H1 (cell line): ENCODE data around the gene STK36. TPM values are rescaled to one million over a fixed set of nuclear protein-coding genes. Genes with fewer than 3 reads are reported as not detected.
A peak's percentile ranks its signal among the peaks of the same experiment; 100 is the strongest.

Experiments
- CTCF ChIA-PET: fragments of 300-600 bp; sonication (Branson Sonifier 250); formaldehyde crosslinking; loops from one replicate; lab custom pipeline; 2021; ENCODE audit not compliant: partially characterized antibody; lab: Charles Lee
- POLR2A ChIA-PET: fragments of 300-600 bp; sonication (Branson Sonifier 250); formaldehyde crosslinking; loops from one replicate; lab custom pipeline; 2021; ENCODE audit warnings: inconsistent platforms; ENCODE audit not compliant: partially characterized antibody; lab: Charles Lee
- DNase-seq, 2 experiments: peaks; one replicate each; pipeline versions ENCODE4 v3.0.0 to v3.0.0-alpha.2; 2010 to 2022; ENCODE audit warnings: low spot score in 2 of 2, low read depth in 1 of 2, mixed read lengths in 1 of 2
- FAIRE-seq: peaks from 2 replicates; lab custom pipeline; 2011; peaks lifted over from hg19 to GRCh38; lab: Jason Lieb, UNC
- H2AFZ ChIP-seq: 2 replicates; pipeline ENCODE4 v1.8.1; 2012; ENCODE audit warnings: low read length, inconsistent platforms
- H2AK5ac ChIP-seq: 2 replicates; pipeline ENCODE4 v1.6.1; 2013; ENCODE audit warnings: low read depth, low read length
- H2BK120ac ChIP-seq: replicated peaks from 2 replicates; pipeline ENCODE3; 2013; ENCODE audit warnings: low read depth, low read length, inconsistent platforms
- H2BK12ac ChIP-seq: 2 replicates; pipeline ENCODE4 v1.6.1; 2013; ENCODE audit warnings: low read depth, low read length
- H2BK15ac ChIP-seq: 2 replicates; pipeline ENCODE4 v1.6.1; 2013; ENCODE audit warnings: low read length
- H2BK20ac ChIP-seq: 2 replicates; pipeline ENCODE4 v1.6.1; 2013; ENCODE audit warnings: low read length
- H2BK5ac ChIP-seq: 2 replicates; pipeline ENCODE4 v1.6.1; 2013; ENCODE audit warnings: low read depth, low read length
- H3K14ac ChIP-seq: 2 replicates; pipeline ENCODE4 v1.6.1; 2013; ENCODE audit warnings: inconsistent platforms; ENCODE audit not compliant: insufficient read length
- H3K18ac ChIP-seq: 2 replicates; pipeline ENCODE4 v1.6.1; 2013; ENCODE audit warnings: low read length; ENCODE audit errors: extremely low read depth
- H3K23ac ChIP-seq: 2 replicates; pipeline ENCODE4 v1.6.1; 2013; ENCODE audit warnings: inconsistent platforms; ENCODE audit not compliant: insufficient read length
- H3K23me2 ChIP-seq: 2 replicates; pipeline ENCODE4 v1.6.1; 2013; ENCODE audit warnings: low read depth, low read length
- H3K27ac ChIP-seq: 2 replicates; pipeline ENCODE4 v1.6.1; 2011; ENCODE audit warnings: low read depth, low read length, inconsistent platforms
- H3K27me3 ChIP-seq, 4 experiments: replicated peaks in 1 of 4; 1 replicate in 1 of 4; 2 replicates in 3 of 4; pipeline versions ENCODE4 v1.6.1 to v1.8.1; 2011 to 2013; ENCODE audit warnings: low read length in 3 of 4, mild to moderate bottlenecking in 3 of 4, inconsistent platforms in 2 of 4, mixed read lengths in 2 of 4, moderate library complexity in 1 of 4; ENCODE audit not compliant: control insufficient read depth in 3 of 4, insufficient read depth in 3 of 4; ENCODE audit errors: extremely low read depth in 1 of 4
- H3K36me3 ChIP-seq, 4 experiments: 2 replicates each; pipeline versions ENCODE4 v1.6.1 to v1.8.1; 2011 to 2013; ENCODE audit warnings: mild to moderate bottlenecking in 4 of 4, low read length in 3 of 4, moderate library complexity in 2 of 4, control low read depth in 1 of 4, inconsistent platforms in 1 of 4; ENCODE audit not compliant: insufficient read depth in 4 of 4, control insufficient read depth in 2 of 4
- H3K4ac ChIP-seq: replicated peaks from 2 replicates; pipeline ENCODE3; 2013; ENCODE audit warnings: low read length, low read depth, mixed read lengths, inconsistent platforms; ENCODE audit not compliant: insufficient read length
- H3K4me1 ChIP-seq, 4 experiments: replicated peaks in 1 of 4; 1 replicate in 1 of 4; 2 replicates in 3 of 4; pipeline versions ENCODE4 v1.6.1 to v1.8.1; 2011 to 2013; ENCODE audit warnings: low read length in 3 of 4, inconsistent platforms in 2 of 4, mixed read lengths in 1 of 4; ENCODE audit not compliant: insufficient read depth in 4 of 4, control insufficient read depth in 3 of 4
- H3K4me2 ChIP-seq, 2 experiments: 2 replicates each; pipeline versions ENCODE4 v1.6.1 to v1.8.1; 2011 to 2013; ENCODE audit warnings: low read depth in 2 of 2, low read length in 2 of 2, control low read depth in 1 of 2, inconsistent platforms in 1 of 2, mild to moderate bottlenecking in 1 of 2; ENCODE audit not compliant: insufficient read depth in 1 of 2
- H3K4me3 ChIP-seq, 4 experiments: fragments of 200-600, 300-600 bp in 1 of 4; sonication (generic), shearing (Covaris generic), sonication (Bioruptor Twin) in 1 of 4; 2 replicates each; pipeline versions ENCODE4 v1.5.1 to v1.8.1; 2011 to 2016; ENCODE audit warnings: low read length in 4 of 4, low read depth in 3 of 4, control low read depth in 2 of 4, inconsistent platforms in 2 of 4, mild to moderate bottlenecking in 2 of 4, mixed read lengths in 1 of 4, moderate library complexity in 1 of 4; ENCODE audit not compliant: insufficient read depth in 2 of 4; ENCODE audit errors: extremely low read depth in 1 of 4
- H3K56ac ChIP-seq: replicated peaks from 2 replicates; pipeline ENCODE3; 2013; ENCODE audit warnings: low read depth, mild to moderate bottlenecking, mixed read lengths, low read length, inconsistent platforms; ENCODE audit not compliant: insufficient read length
- H3K79me1 ChIP-seq: 2 replicates; pipeline ENCODE4 v1.6.1; 2013; ENCODE audit warnings: low read depth, low read length, control low read depth
- H3K79me2 ChIP-seq, 2 experiments: 2 replicates each; pipeline versions ENCODE4 v1.6.1 to v1.8.1; 2012 to 2013; ENCODE audit warnings: low read length in 2 of 2, mild to moderate bottlenecking in 2 of 2, inconsistent platforms in 1 of 2; ENCODE audit not compliant: insufficient read depth in 2 of 2, control insufficient read depth in 1 of 2
- H3K9ac ChIP-seq, 4 experiments: replicated peaks in 1 of 4; 1 replicate in 1 of 4; 2 replicates in 3 of 4; pipeline versions ENCODE4 v1.6.1 to v1.8.1; 2011 to 2013; ENCODE audit warnings: low read depth in 3 of 4, low read length in 3 of 4, control low read depth in 2 of 4, mild to moderate bottlenecking in 2 of 4, moderate library complexity in 2 of 4, inconsistent platforms in 1 of 4; ENCODE audit errors: extremely low read depth in 1 of 4
- H3K9me3 ChIP-seq, 2 experiments: 2 replicates each; pipeline versions ENCODE4 v1.6.1 to v1.8.1; 2012 to 2013; ENCODE audit warnings: mild to moderate bottlenecking in 2 of 2, moderate library complexity in 2 of 2, control low read depth in 1 of 2, inconsistent platforms in 1 of 2, low read depth in 1 of 2, low read length in 1 of 2, mixed read lengths in 1 of 2; ENCODE audit not compliant: insufficient read depth in 2 of 2
- H4K20me1 ChIP-seq, 2 experiments: replicated peaks in 1 of 2; 2 replicates each; pipeline versions ENCODE3 to v1.8.1; 2011 to 2013; ENCODE audit warnings: inconsistent platforms in 2 of 2, low read length in 2 of 2, mild to moderate bottlenecking in 1 of 2; ENCODE audit not compliant: insufficient read depth in 2 of 2, control insufficient read depth in 1 of 2
- H4K5ac ChIP-seq: 2 replicates; pipeline ENCODE4 v1.6.1; 2013; ENCODE audit warnings: low read length, low read depth, mixed read lengths, inconsistent platforms; ENCODE audit not compliant: insufficient read length
- H4K8ac ChIP-seq: 2 replicates; pipeline ENCODE4 v1.8.0; 2013; ENCODE audit warnings: mild to moderate bottlenecking, moderate library complexity, low read length, inconsistent platforms; ENCODE audit not compliant: insufficient read depth; ENCODE audit errors: extremely low read depth
- H4K91ac ChIP-seq: replicated peaks from 2 replicates; pipeline ENCODE3; 2013; ENCODE audit warnings: low read length, mixed read lengths, inconsistent platforms; ENCODE audit not compliant: insufficient read length
- BACH1 ChIP-seq: IDR thresholded peaks from 2 replicates; pipeline ENCODE4 v1.6.1; 2012; ENCODE audit warnings: low read length, improper control_type of control experiment
- CHD1 ChIP-seq: IDR thresholded peaks from 2 replicates; pipeline ENCODE4 v1.6.1; 2012; ENCODE audit warnings: low read depth, low read length, improper control_type of control experiment
- EGR1 ChIP-seq: IDR thresholded peaks from 2 replicates; pipeline ENCODE4 v1.6.1; 2011; ENCODE audit warnings: low read depth, low read length, borderline replicate concordance
- NRF1 ChIP-seq: IDR thresholded peaks from 2 replicates; pipeline ENCODE4 v1.6.1; 2011; ENCODE audit warnings: mild to moderate bottlenecking, low read depth, low read length, improper control_type of control experiment
- POLR2A ChIP-seq, 2 experiments: IDR thresholded peaks; 1 replicate in 1 of 2; 2 replicates in 1 of 2; pipeline ENCODE4 v1.6.1; 2011; ENCODE audit warnings: low read depth in 2 of 2, low read length in 2 of 2, mild to moderate bottlenecking in 2 of 2; ENCODE audit errors: control extremely low read depth in 1 of 2
- RAD21 ChIP-seq, 2 experiments: IDR thresholded peaks in 1 of 2; conservative IDR thresholded peaks in 1 of 2; 2 replicates each; pipeline ENCODE4 v1.6.1; 2011; ENCODE audit warnings: low read depth in 2 of 2, low read length in 2 of 2, improper control_type of control experiment in 1 of 2, inconsistent platforms in 1 of 2, mild to moderate bottlenecking in 1 of 2, moderate library complexity in 1 of 2
- SIRT6 ChIP-seq: IDR thresholded peaks from one replicate; pipeline ENCODE4 v1.7.1; 2012; ENCODE audit warnings: low read length, inconsistent platforms
- SP4 ChIP-seq: IDR thresholded peaks from 2 replicates; pipeline ENCODE4 v1.6.1; 2012; ENCODE audit warnings: low read length, inconsistent platforms
- SUZ12 ChIP-seq: fragments of 200-600 bp; sonication (generic); IDR thresholded peaks from 2 replicates; pipeline ENCODE4 v1.6.1; 2012; ENCODE audit warnings: mild to moderate bottlenecking, inconsistent platforms, low read length, moderate library complexity, mixed read lengths
- TAF1 ChIP-seq: IDR thresholded peaks from 2 replicates; pipeline ENCODE4 v1.6.1; 2011; ENCODE audit warnings: mild to moderate bottlenecking, low read depth, low read length
- TAF7 ChIP-seq: optimal IDR thresholded peaks from 2 replicates; pipeline ENCODE3; 2011; ENCODE audit warnings: low read depth, mild to moderate bottlenecking, inconsistent platforms, low read length, moderate library complexity, borderline replicate concordance
- TCF12 ChIP-seq: IDR thresholded peaks from 2 replicates; pipeline ENCODE4 v1.6.1; 2011; ENCODE audit warnings: low read depth, mild to moderate bottlenecking, low read length
- WGBS, 2 experiments: shearing (Covaris generic) in 1 of 2; methylation state at CpG; one replicate each; pipeline versions ENCODE4 v1.1.6 to v1.1.7; 2013 to 2015; ENCODE audit warnings: low lambda C conversion rate in 2 of 2, mixed read lengths in 2 of 2, inconsistent platforms in 1 of 2, low coverage in 1 of 2, missing lambda C conversion rate in 1 of 2; ENCODE audit not compliant: insufficient replicate concordance in 2 of 2, insufficient coverage in 1 of 2, insufficient read length in 1 of 2; ENCODE audit errors: extremely low coverage in 1 of 2, missing lambda C conversion rate in 1 of 2; 5-methylcytosine and 5-hydroxymethylcytosine counted together
- polyA plus RNA-seq, 7 experiments: library from polyadenylated mRNA; depleted of rRNA in 3 of 7; stranded (reverse) in 5 of 7; unstranded in 2 of 7; fragments of >200 nt in 5 of 7; fragments of 200-250 nt in 2 of 7; gene quantifications; 1 replicate in 5 of 7; 2 replicates in 1 of 7; 4 replicates in 1 of 7; pipeline versions ENCODE4 v1.2.1 to v1.2.3, GENCODE V29; 2011 to 2013; ENCODE audit warnings: missing spikeins in 2 of 7, mixed read lengths in 2 of 7
- total RNA-seq: library from RNA; stranded (reverse); fragmentation: NEBNext Ultra II Directional; extraction: Animal tissue kit (Norgen Biotek cat#: 25700); gene quantifications from 2 replicates; pipeline ENCODE4 v1.2.1, GENCODE V29; 2021
- TF ChIP-seq, protein P1 (sequence below): IDR thresholded peaks from 2 replicates; pipeline ENCODE4 v1.6.1; 2012; ENCODE audit warnings: inconsistent platforms

Gene STK36
- total and polyA plus RNA-seq, 2 of the 8 experiments (the other 6 are each of a cell fraction or from before 2014, with no cell fraction given), result 41.4 to 57.6 TPM

DNA sequence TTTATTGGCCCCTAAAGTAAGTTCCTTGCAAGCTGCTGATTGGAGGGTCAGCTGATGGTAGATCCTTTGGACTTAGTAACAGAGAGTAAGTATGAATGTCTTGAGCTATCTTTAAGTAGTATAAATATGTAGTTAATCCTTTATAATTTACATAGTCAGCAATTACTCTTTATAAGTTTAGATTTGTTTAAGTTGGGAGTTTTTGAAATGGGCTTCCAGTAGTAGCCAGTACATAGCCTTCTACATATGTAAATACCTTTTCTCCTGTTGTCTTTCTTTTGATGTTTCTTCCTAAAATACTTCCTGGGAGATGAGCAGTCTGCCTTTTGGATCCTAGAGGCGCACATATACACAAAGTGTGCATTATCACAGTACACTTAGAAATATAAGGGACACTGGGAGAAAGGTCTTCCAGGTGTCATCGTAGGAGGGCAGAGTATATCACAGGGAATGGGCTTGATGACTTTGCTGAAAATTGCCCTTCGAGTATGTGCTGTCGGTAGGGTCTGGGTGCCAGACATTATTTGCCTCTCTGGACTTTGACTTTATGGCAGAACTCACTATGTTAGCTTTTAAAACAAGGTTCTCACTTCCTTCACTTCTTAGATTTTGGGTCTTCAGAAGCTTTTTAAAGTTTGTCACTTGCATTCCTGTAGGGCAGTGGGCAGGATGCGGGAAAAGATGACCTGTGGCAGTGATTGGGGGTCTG is 60.3 kb downstream of the STK36 start:
- no peak overlapping the region for H3K56ac ChIP-seq
- no peak overlapping the region for H2BK15ac ChIP-seq
- H3K14ac ChIP-seq, result no peak overlapping the region
- no peak overlapping the region for H3K4me3 ChIP-seq
- H4K20me1 ChIP-seq, result peaks cover 0 to 6% of the 10 kb centered on the region in 2 experiments
- H2BK20ac ChIP-seq, result no peak overlapping the region; the same call in 1 of the 2 replicates
- H3K27ac ChIP-seq, result peak overlapping the region; percentile 39; the same call in 1 of the 2 replicates
- CTCF ChIA-PET, result interaction anchor here (0.7 to 3.6 kb wide), 12 partner anchors 9 to 144 kb away, joined by 3 to 29 read pairs (median 4); partner anchors contain the start of gene TTLL4
- H3K27me3 ChIP-seq, result no peaks in the 10 kb centered on the region
- peaks cover 3 to 61% of the 10 kb centered on the region in 2 experiments for H3K79me2 ChIP-seq
- WGBS, 2 experiments, result 93% methylated on average over 5 of the region's 5 CpGs; no CpG with 5 or more reads in 1 of the 2 experiments
- no peak overlapping the region for H2BK12ac ChIP-seq
- peaks cover 0 to 5% (median 2%) of the 10 kb centered on the region in 4 experiments; a peak in 3 of 8 replicates for H3K36me3 ChIP-seq
- no peak overlapping the region for H4K8ac ChIP-seq
- no peak overlapping the region for H3K18ac ChIP-seq
- H3K79me1 ChIP-seq, result peaks cover 16% of the 10 kb centered on the region
- no peak overlapping the region; a peak in 1 of 7 replicates for H3K9ac ChIP-seq
- H4K5ac ChIP-seq, result no peak overlapping the region
- H2BK120ac ChIP-seq, result no peak overlapping the region
- no peak for DNase-seq
- no peak overlapping the region; the same call in 1 of the 2 replicates for H2BK5ac ChIP-seq
- H3K4me1 ChIP-seq, result peaks cover 0 to 17% (median 6%) of the 10 kb centered on the region in 4 experiments; a peak in 5 of 7 replicates
- H2AK5ac ChIP-seq, result peak overlapping the region; percentile 67; the same call in 1 of the 2 replicates
- H3K23me2 ChIP-seq, result 0 out of 2 replicates have a peak, but pooled peaks cover 2% of the 10 kb centered on the region
- no peak overlapping the region for H2AFZ ChIP-seq
- peak overlapping the region; percentile 31 to 37; a peak in 1 of 4 replicates for H3K4me2 ChIP-seq
- no peak overlapping the region for H4K91ac ChIP-seq
- H3K4ac ChIP-seq, result no peak overlapping the region
- POLR2A ChIA-PET, result interaction anchor here (1.0 to 1.8 kb wide), 3 partner anchors 22 to 116 kb away, joined by 3 to 7 read pairs (median 4); partner anchors contain the start of genes BCS1L, TTLL4 and ZNF142
- FAIRE-seq, result no peak
- H3K23ac ChIP-seq, result no peak overlapping the region
- peaks cover 0 to 3% of the 10 kb centered on the region in 2 experiments; a peak in 1 of 4 replicates for H3K9me3 ChIP-seq
- no peak for TF ChIP-seq CHD1
- TF ChIP-seq SIRT6, result no peak
- TF ChIP-seq, protein P1, sequence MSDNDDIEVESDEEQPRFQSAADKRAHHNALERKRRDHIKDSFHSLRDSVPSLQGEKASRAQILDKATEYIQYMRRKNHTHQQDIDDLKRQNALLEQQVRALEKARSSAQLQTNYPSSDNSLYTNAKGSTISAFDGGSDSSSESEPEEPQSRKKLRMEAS, result no peak
- TF ChIP-seq EGR1, result no peak
- no peak for TF ChIP-seq TCF12
- TF ChIP-seq NRF1, result no peak
- TF ChIP-seq TAF1, result no peak
- no peak for TF ChIP-seq POLR2A (IDR thresholded peaks at IDR 0.05; ENCODE audit: control extremely low read depth in 1 of 2, low read depth in 2 of 2, low read length in 2 of 2)
- no peak for TF ChIP-seq TAF7
- TF ChIP-seq SUZ12, result no peak
- no peak for TF ChIP-seq BACH1
- TF ChIP-seq RAD21 (IDR thresholded peaks at IDR 0.05 in 1 of 2, conservative IDR thresholded peaks at IDR 0.05 in 1 of 2; ENCODE audit: low read depth in 2 of 2, low read length in 2 of 2), result no peak
- TF ChIP-seq SP4, result no peak
